Endothelial cell of umbilical vein (primary cell): ENCODE data around the gene VAC14.

ENCODE experiments used
- CTCF ChIP-seq, 2 donors: IDR thresholded peaks; 1 replicate in 1 of 2; 2 replicates in 1 of 2; pipeline ENCODE4 v1.5.1; 2011; ENCODE audit warnings: low read length in 2 of 2, mild to moderate bottlenecking in 2 of 2, moderate library complexity in 2 of 2, control low read depth in 1 of 2, inconsistent platforms in 1 of 2, low read depth in 1 of 2; ENCODE audit not compliant: insufficient read depth in 1 of 2; ENCODE audit errors: extremely low read depth in 1 of 2
- EZH2 ChIP-seq: IDR thresholded peaks from 2 replicates; pipeline ENCODE4 v1.6.1; 2012; ENCODE audit warnings: borderline replicate concordance, low read depth, mild to moderate bottlenecking, moderate library complexity, low read length, inconsistent platforms; ENCODE audit not compliant: severe bottlenecking
- MAX ChIP-seq: IDR thresholded peaks from 2 replicates; pipeline ENCODE4 v1.6.1; 2011; ENCODE audit not compliant: insufficient read depth, insufficient read length

GRCh38 chr16:70685061-70685937 lies 115.7 kb downstream of the VAC14 start:
- no peak for TF ChIP-seq MAX
- TF ChIP-seq CTCF (IDR thresholded peaks at IDR 0.05; ENCODE audit: extremely low read depth in 1 of 2, insufficient read depth in 1 of 2, low read depth in 1 of 2, low read length in 2 of 2), result no peak
- no peak for TF ChIP-seq EZH2
